ENCODE data around the gene PGBD1. TPM values are rescaled to one million over a fixed set of nuclear protein-coding genes. Genes with fewer than 3 reads are reported as not detected.

The PGBD1 gene
- total RNA-seq, 2 experiments from 2014 or later = 1.6 to 1.9 TPM

GRCh38 chr6:28337121-28337520, 55.7 kb downstream of the PGBD1 start:
- peaks cover 18% of the 10 kb centered on the region for H3K9me3 Mint-ChIP-seq
- ChIA-PET CTCF (interaction anchor here (2.9 kb wide), 1 partner anchor 19 kb away, joined by 15 read pairs; no protein-coding TSS in a partner anchor), POLR2A (interaction anchor here (1.1 kb wide), 1 partner anchor 499 kb away, joined by 3 read pairs; a partner anchor contains a TSS)
- no peak overlapping the region for H3K27ac Mint-ChIP-seq
- no peak for DNase-seq
- intact Hi-C loops (cut with micrococcal nuclease) = loop anchor here (5.0 kb wide), 3 partner anchors 70 to 200 kb away; partner anchors contain the start of gene ZSCAN26
- H3K36me3 Mint-ChIP-seq = peaks cover 13% of the 10 kb centered on the region
- H3K4me3 Mint-ChIP-seq = no peak overlapping the region
- H3K4me1 Mint-ChIP-seq (ENCODE audit: low read depth) = no peaks in the 10 kb centered on the region
- no peaks in the 10 kb centered on the region for H3K27me3 Mint-ChIP-seq

- no peak for DNase-seq
- Mint-ChIP-seq H3K4me3 (no peak overlapping the region), H3K4me1 (ENCODE audit: low read depth) (no peaks in the 10 kb centered on the region), H3K36me3 (peaks cover 13% of the 10 kb centered on the region), H3K9me3 (peaks cover 18% of the 10 kb centered on the region), H3K27ac (no peak overlapping the region), H3K27me3 (peaks cover 14% of the 10 kb centered on the region)
- CTCF ChIA-PET = interaction anchor here (1.5 kb wide), 1 partner anchor 16 kb away, joined by 6 read pairs; no protein-coding TSS in a partner anchor
- intact Hi-C loops (cut with micrococcal nuclease) = no loop called here
- POLR2A ChIA-PET = no interaction called here
Observed at GRCh38 chr6:28340310-28341095, 59.1 kb downstream of the PGBD1 start.

- peaks cover 18% of the 10 kb centered on the region for H3K9me3 Mint-ChIP-seq
- H3K4me3 Mint-ChIP-seq = no peak overlapping the region
- intact Hi-C loops (cut with micrococcal nuclease) = no loop called here
- CTCF ChIA-PET = no interaction called here
- H3K4me1 Mint-ChIP-seq (ENCODE audit: low read depth) = no peaks in the 10 kb centered on the region
- peaks cover 13% of the 10 kb centered on the region for H3K36me3 Mint-ChIP-seq
- POLR2A ChIA-PET = no interaction called here
- H3K27ac Mint-ChIP-seq = no peak overlapping the region
- H3K27me3 Mint-ChIP-seq = peaks cover 21% of the 10 kb centered on the region
- DNase-seq = no peak
Observed at GRCh38 chr6:28343898-28344677, 62.7 kb downstream of the PGBD1 start.

GRCh38 chr6:28345201-28345600, 63.8 kb downstream of the PGBD1 start:
- intact Hi-C loops (cut with micrococcal nuclease) = no loop called here
- H3K27me3 Mint-ChIP-seq = peaks cover 21% of the 10 kb centered on the region
- POLR2A ChIA-PET = no interaction called here

GRCh38 chr6:28347119-28347518, 65.7 kb downstream of the PGBD1 start:
- ChIA-PET POLR2A (no interaction called here), CTCF (interaction anchor here (1.2 kb wide), 1 partner anchor 9 kb away, joined by 6 read pairs; no protein-coding TSS in a partner anchor)
- intact Hi-C loops (cut with micrococcal nuclease) = no loop called here

More at GRCh38 chr6:28345201-28345600, 63.8 kb downstream of the PGBD1 start:
- H3K36me3 Mint-ChIP-seq = peaks cover 9% of the 10 kb centered on the region
- peaks cover 12% of the 10 kb centered on the region for H3K9me3 Mint-ChIP-seq
- no peak overlapping the region for H3K27ac Mint-ChIP-seq
- H3K4me3 Mint-ChIP-seq = no peak overlapping the region
- DNase-seq = no peak
- CTCF ChIA-PET = no interaction called here
- peaks cover 5% of the 10 kb centered on the region for H3K4me1 Mint-ChIP-seq (ENCODE audit: low read depth)

GRCh38 chr6:28349344-28349891, 68.0 kb downstream of the PGBD1 start:
- CTCF ChIA-PET = interaction anchor here (0.5 to 1.2 kb wide), 4 partner anchors 55 to 225 kb away, joined by 3 to 9 read pairs (median 4); partner anchors contain the start of genes ZKSCAN8 and ZSCAN16
- H3K27ac Mint-ChIP-seq = peak overlapping the region; percentile 93
- no peak for DNase-seq
- intact Hi-C loops (cut with micrococcal nuclease) = loop anchor here (1.0 to 2.0 kb wide), 3 partner anchors 13 to 209 kb away; partner anchors contain the start of genes ZKSCAN8, ZSCAN12 and ZSCAN31
- POLR2A ChIA-PET = interaction anchor here (0.6 kb wide), 1 partner anchor 209 kb away, joined by 3 read pairs; no protein-coding TSS in a partner anchor
- no peaks in the 10 kb centered on the region for H3K9me3 Mint-ChIP-seq
- H3K27me3 Mint-ChIP-seq = peaks cover 10% of the 10 kb centered on the region
- peaks cover 20% of the 10 kb centered on the region for H3K4me1 Mint-ChIP-seq (ENCODE audit: low read depth)
- peaks cover 1% of the 10 kb centered on the region for H3K36me3 Mint-ChIP-seq
- peak overlapping the region; percentile 100 for H3K4me3 Mint-ChIP-seq

More at GRCh38 chr6:28347119-28347518, 65.7 kb downstream of the PGBD1 start:
- Mint-ChIP-seq H3K36me3 (peaks cover 1% of the 10 kb centered on the region), H3K27me3 (peaks cover 21% of the 10 kb centered on the region), H3K9me3 (no peaks in the 10 kb centered on the region), H3K4me1 (ENCODE audit: low read depth) (peaks cover 20% of the 10 kb centered on the region), H3K4me3 (no peak overlapping the region), H3K27ac (no peak overlapping the region)
- no peak for DNase-seq

- peak within 1 kb of the TSS; percentile 100 for H3K4me3 Mint-ChIP-seq
- peaks cover 20% of the 10 kb centered on the region for H3K4me1 Mint-ChIP-seq (ENCODE audit: low read depth)
- peaks cover 6% of the 10 kb centered on the region for H3K27me3 Mint-ChIP-seq
- POLR2A ChIA-PET = interaction anchor here (0.6 kb wide), 1 partner anchor 209 kb away, joined by 3 read pairs; no protein-coding TSS in a partner anchor
- peak within 1 kb of the TSS; percentile 93 for H3K27ac Mint-ChIP-seq
- peak; percentile 94 for DNase-seq
- no peaks in the 10 kb centered on the region for H3K9me3 Mint-ChIP-seq
- H3K36me3 Mint-ChIP-seq = peaks cover 1% of the 10 kb centered on the region
- intact Hi-C loops (cut with micrococcal nuclease) = loop anchor here (1.0 to 10.0 kb wide), 4 partner anchors 14 to 535 kb away; partner anchors contain the start of genes ZKSCAN8, ZSCAN12 and ZSCAN31
- CTCF ChIA-PET = interaction anchor here (0.5 to 1.2 kb wide), 4 partner anchors 56 to 226 kb away, joined by 3 to 9 read pairs (median 4); partner anchors contain the start of genes ZKSCAN8 and ZSCAN16
Observed at GRCh38 chr6:28349892-28350737, 68.7 kb downstream of the PGBD1 start, which contains the start of gene ZKSCAN3. Gene ZKSCAN3 (plus strand): TSS chr6:28349947. CDS start chr6:28359587, 9,640 bp downstream.

GRCh38 chr6:28351087-28351486, 69.7 kb downstream of the PGBD1 start:
- peak overlapping the region; percentile 100 for H3K4me3 Mint-ChIP-seq
- H3K27me3 Mint-ChIP-seq = peaks cover 4% of the 10 kb centered on the region
- ChIA-PET CTCF (no interaction called here), POLR2A (no interaction called here)
- H3K27ac Mint-ChIP-seq = no peak overlapping the region
- peaks cover 29% of the 10 kb centered on the region for H3K4me1 Mint-ChIP-seq (ENCODE audit: low read depth)
- no peak for DNase-seq
- H3K9me3 Mint-ChIP-seq = no peaks in the 10 kb centered on the region
- peaks cover 1% of the 10 kb centered on the region for H3K36me3 Mint-ChIP-seq
- intact Hi-C loops (cut with micrococcal nuclease) = loop anchor here (10.0 kb wide), 1 partner anchor 536 kb away; a partner anchor contains a TSS

- no peak overlapping the region for H3K4me3 Mint-ChIP-seq
- POLR2A ChIA-PET = no interaction called here
- intact Hi-C loops (cut with micrococcal nuclease) = loop anchor here (10.0 kb wide), 1 partner anchor 537 kb away; a partner anchor contains a TSS
- CTCF ChIA-PET = interaction anchor here (1.5 kb wide), 1 partner anchor 99 kb away, joined by 3 read pairs; the partner anchor contains the start of gene ZKSCAN4
- peaks cover 4% of the 10 kb centered on the region for H3K27me3 Mint-ChIP-seq
- no peak for DNase-seq
- H3K27ac Mint-ChIP-seq = no peak overlapping the region
- H3K9me3 Mint-ChIP-seq = no peaks in the 10 kb centered on the region
- H3K4me1 Mint-ChIP-seq (ENCODE audit: low read depth) = peaks cover 30% of the 10 kb centered on the region
- peaks cover 1% of the 10 kb centered on the region for H3K36me3 Mint-ChIP-seq
Observed at GRCh38 chr6:28351493-28351925, 70.1 kb downstream of the PGBD1 start.

Data from activated CD4-positive, alpha-beta memory T cell treated with anti-CD3 and anti-CD28 coated beads for 36 hours (primary cell).